DOHH2 (cell line): ENCODE measurements around the gene STUM.

ENCODE experiments used
- CTCF ChIP-seq: fragments of 200-600 bp; sonication (generic); IDR thresholded peaks from one replicate; pipeline ENCODE4 v1.5.1; 2014; ENCODE audit warnings: antibody characterized with exemption, mild to moderate bottlenecking, low read depth, low read length; ENCODE audit not compliant: poor library complexity, severe bottlenecking
- EZH2phosphoT487 ChIP-seq: fragments of 200-600 bp; sonication (generic); IDR thresholded peaks from 2 replicates; pipeline ENCODE4 v1.6.1; 2017; ENCODE audit warnings: borderline replicate concordance, mild to moderate bottlenecking, antibody characterized with exemption, low read length, moderate library complexity, mixed read lengths

DNA sequence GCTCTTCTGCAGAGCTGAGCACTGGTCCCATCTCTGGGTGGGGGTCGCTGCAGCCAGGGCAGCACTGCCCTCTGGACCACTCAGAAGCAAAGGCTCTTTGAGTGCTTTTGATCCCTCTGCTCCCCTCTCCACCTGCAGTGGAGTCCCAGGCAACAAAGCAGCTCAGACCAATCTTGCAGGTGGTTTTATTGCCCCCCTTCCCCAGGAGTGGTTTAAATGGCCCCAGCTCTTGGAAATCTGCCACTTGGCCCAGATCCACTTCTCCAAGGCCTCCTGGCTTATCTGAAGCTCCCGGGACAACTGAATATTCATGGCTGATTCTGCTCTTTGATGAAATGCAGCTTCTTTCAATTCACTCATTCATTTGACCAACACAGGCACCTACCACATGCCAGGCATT lies 2.7 kb downstream of the STUM start:
- TF ChIP-seq CTCF (no peak), EZH2phosphoT487 (no peak)
